PFSK-1 (cell line): ENCODE results near the gene RPL38.

Experiments used
- FOXP2 ChIP-seq: optimal IDR thresholded peaks from 2 replicates; pipeline ENCODE3; 2011; ENCODE audit warnings: borderline replicate concordance, control low read depth, inconsistent platforms; ENCODE audit not compliant: insufficient read depth; ENCODE audit errors: extremely low read length, extremely low read depth
- POLR2AphosphoS5 ChIP-seq: IDR thresholded peaks from 2 replicates; pipeline ENCODE4 v1.6.1; 2012; ENCODE audit warnings: low read depth, mild to moderate bottlenecking, control low read depth, low read length, moderate library complexity
- SIN3A ChIP-seq: IDR thresholded peaks from 2 replicates; pipeline ENCODE4 v1.6.1; 2012; ENCODE audit warnings: mild to moderate bottlenecking, low read length, moderate library complexity, borderline replicate concordance; ENCODE audit not compliant: insufficient read depth
- TAF1 ChIP-seq: IDR thresholded peaks from 2 replicates; pipeline ENCODE4 v1.6.1; 2012; ENCODE audit warnings: low read length, control low read depth, borderline replicate concordance; ENCODE audit not compliant: insufficient read depth
- TF ChIP-seq, protein P1 (sequence below), 2 experiments: IDR thresholded peaks; 2 replicates each; pipeline versions ENCODE4 v1.6.1 to v1.8.0; 2011 to 2012; ENCODE audit warnings: low read depth in 2 of 2, low read length in 2 of 2, control low read depth in 1 of 2, inconsistent platforms in 1 of 2, mild to moderate bottlenecking in 1 of 2, moderate library complexity in 1 of 2; ENCODE audit not compliant: insufficient read depth in 1 of 2

The RPL38 gene

DNA sequence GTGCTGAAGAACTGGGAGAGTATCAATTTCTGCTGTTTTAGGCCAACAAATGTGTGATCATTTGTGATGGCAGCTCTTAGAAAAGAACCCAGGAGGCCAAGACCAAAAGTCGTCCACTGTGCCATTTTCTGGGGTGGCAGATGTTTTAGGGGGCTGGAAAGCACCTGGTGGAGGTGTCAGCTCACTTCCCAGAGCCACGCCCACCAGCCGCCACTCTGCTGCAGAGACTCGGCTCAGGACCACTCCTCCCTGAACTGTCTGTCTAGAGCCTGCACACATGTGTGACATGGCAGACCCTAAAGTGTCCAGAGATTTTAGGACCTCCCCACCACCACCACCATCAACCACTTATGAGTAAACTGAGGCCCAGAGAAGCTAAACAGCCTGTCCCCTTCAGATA is 23.9 kb upstream of the RPL38 start:
- TF ChIP-seq FOXP2 (no peak), POLR2AphosphoS5 (no peak), TAF1 (no peak), SIN3A (no peak)
- TF ChIP-seq, protein P1, sequence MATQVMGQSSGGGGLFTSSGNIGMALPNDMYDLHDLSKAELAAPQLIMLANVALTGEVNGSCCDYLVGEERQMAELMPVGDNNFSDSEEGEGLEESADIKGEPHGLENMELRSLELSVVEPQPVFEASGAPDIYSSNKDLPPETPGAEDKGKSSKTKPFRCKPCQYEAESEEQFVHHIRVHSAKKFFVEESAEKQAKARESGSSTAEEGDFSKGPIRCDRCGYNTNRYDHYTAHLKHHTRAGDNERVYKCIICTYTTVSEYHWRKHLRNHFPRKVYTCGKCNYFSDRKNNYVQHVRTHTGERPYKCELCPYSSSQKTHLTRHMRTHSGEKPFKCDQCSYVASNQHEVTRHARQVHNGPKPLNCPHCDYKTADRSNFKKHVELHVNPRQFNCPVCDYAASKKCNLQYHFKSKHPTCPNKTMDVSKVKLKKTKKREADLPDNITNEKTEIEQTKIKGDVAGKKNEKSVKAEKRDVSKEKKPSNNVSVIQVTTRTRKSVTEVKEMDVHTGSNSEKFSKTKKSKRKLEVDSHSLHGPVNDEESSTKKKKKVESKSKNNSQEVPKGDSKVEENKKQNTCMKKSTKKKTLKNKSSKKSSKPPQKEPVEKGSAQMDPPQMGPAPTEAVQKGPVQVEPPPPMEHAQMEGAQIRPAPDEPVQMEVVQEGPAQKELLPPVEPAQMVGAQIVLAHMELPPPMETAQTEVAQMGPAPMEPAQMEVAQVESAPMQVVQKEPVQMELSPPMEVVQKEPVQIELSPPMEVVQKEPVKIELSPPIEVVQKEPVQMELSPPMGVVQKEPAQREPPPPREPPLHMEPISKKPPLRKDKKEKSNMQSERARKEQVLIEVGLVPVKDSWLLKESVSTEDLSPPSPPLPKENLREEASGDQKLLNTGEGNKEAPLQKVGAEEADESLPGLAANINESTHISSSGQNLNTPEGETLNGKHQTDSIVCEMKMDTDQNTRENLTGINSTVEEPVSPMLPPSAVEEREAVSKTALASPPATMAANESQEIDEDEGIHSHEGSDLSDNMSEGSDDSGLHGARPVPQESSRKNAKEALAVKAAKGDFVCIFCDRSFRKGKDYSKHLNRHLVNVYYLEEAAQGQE (IDR thresholded peaks at IDR 0.05; ENCODE audit: insufficient read depth in 1 of 2, low read depth in 2 of 2, low read length in 2 of 2) = no peak

DNA sequence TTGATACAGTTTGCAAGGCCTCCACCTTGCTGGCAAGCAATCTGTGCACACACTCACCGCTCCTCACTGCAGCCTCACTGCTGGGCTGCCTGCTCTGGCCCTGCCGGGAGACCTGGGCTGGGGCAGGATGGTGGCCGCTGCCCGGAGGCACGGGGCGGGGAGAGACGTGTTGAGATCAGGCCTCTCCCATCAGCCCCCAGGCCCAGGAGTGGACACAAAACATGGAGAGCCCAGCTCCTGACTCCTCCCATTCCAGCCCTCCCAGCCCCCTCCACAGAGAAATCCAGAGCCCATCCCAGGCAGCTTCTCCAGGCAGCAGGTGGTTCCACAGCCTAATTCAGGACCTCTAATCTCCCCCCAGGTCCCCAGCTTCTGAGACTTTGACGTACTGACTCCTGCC is 23.1 kb upstream of the RPL38 start:
- TF ChIP-seq TAF1 = no peak
- TF ChIP-seq FOXP2 = no peak
- no peak for TF ChIP-seq POLR2AphosphoS5
- TF ChIP-seq, protein P1 (IDR thresholded peaks at IDR 0.05; ENCODE audit: insufficient read depth in 1 of 2, low read depth in 2 of 2, low read length in 2 of 2) = no peak
- TF ChIP-seq SIN3A = no peak

DNA sequence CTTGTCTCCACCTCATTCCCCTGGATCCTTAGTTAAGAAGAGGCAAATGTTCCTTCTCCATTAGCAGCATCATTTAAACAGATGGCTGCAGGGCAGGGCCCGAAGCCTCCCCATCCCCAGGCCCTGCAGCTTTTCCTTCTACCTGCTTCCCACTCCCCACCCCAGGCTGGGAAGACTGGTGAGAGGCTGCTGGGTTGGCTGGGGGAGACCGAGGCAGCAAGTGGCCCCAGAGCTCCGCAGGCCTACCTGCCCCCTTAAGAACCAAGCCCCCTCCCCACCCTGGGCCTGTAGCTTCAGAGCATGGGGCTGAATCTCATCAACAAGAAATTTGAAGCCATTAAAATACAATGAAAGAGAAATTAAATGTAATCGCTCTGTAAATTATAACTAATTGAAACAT is 22.1 kb upstream of the RPL38 start:
- TF ChIP-seq, protein P1 (IDR thresholded peaks at IDR 0.05; ENCODE audit: insufficient read depth in 1 of 2, low read depth in 2 of 2, low read length in 2 of 2) = no peak
- TF ChIP-seq FOXP2 (no peak), TAF1 (no peak), SIN3A (no peak), POLR2AphosphoS5 (no peak)

DNA sequence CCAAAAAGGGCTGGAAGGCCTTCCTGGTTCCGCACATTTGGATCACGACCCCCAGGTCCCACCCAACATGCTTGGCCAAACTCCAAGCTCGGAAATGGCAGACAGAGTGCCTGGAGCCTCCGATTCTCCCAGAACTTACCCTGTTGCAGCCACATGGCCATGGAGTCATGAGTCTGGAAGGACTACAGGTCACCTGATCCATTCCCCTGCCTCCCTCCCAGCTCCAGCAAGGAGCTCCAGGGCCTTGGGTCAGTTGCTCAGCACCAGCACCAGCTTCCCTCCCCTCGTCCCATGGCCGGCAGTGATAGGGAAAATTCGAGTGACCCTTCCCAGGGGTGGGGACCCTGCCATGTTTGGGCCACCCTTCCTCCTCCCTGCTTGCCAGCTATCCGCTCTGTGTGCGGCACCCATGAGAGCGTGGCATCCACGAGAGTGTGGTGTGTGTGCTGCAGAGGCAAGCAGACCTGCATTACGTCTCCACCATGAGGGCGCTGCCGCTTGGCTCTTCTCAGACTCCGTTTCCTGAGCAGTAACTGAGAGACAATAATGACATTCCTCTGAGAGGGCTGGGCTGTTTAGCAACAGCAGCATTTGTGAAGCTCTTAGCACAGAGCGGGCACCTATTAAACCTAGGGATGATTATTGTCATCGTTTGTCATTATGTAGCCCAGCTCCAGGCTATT is 21.3 kb upstream of the RPL38 start:
- TF ChIP-seq FOXP2 (no peak), POLR2AphosphoS5 (no peak), SIN3A (no peak), TAF1 (no peak)
- TF ChIP-seq, protein P1 (IDR thresholded peaks at IDR 0.05; ENCODE audit: insufficient read depth in 1 of 2, low read depth in 2 of 2, low read length in 2 of 2) = no peak
